DOHH2 (cell line): ENCODE measurements around the gene DND1.
"Not testable (repeated sequence)": the region's sequence is repeated elsewhere in the genome, so short reads cannot be mapped to it uniquely, and the experiment has no call there.

Experiments used
- H3F3A ChIP-seq: fragments of 200-600 bp; sonication (generic), shearing (Covaris generic); 2 replicates; pipeline ENCODE4 v1.6.0; 2016; ENCODE audit warnings: antibody characterized with exemption, mild to moderate bottlenecking; ENCODE audit not compliant: control insufficient read depth, insufficient read depth
- H3K27ac ChIP-seq: fragments of 200-600 bp; sonication (generic); 2 replicates; pipeline ENCODE4 v1.5.1; 2014; ENCODE audit warnings: low read depth, mild to moderate bottlenecking, low read length, moderate library complexity
- H3K27me3 ChIP-seq: fragments of 200-600 bp; sonication (generic); 2 replicates; pipeline ENCODE4 v1.6.1; 2014; ENCODE audit warnings: mild to moderate bottlenecking, low read length, mixed read lengths; ENCODE audit not compliant: control insufficient read depth
- H3K36me3 ChIP-seq: fragments of 200-600 bp; sonication (generic); 2 replicates; pipeline ENCODE4 v1.6.1; 2014; ENCODE audit warnings: mild to moderate bottlenecking, low read length, moderate library complexity, mixed read lengths; ENCODE audit not compliant: control insufficient read depth
- H3K4me1 ChIP-seq: fragments of 200-600 bp; sonication (generic); 2 replicates; pipeline ENCODE4 v1.6.1; 2014; ENCODE audit warnings: mild to moderate bottlenecking, low read length, mixed read lengths; ENCODE audit not compliant: control insufficient read depth
- H3K4me2 ChIP-seq: fragments of 200-600 bp; sonication (generic); 2 replicates; pipeline ENCODE4 v1.6.0; 2014; ENCODE audit warnings: mild to moderate bottlenecking, low read length, moderate library complexity
- H3K4me3 ChIP-seq: fragments of 200-600 bp; sonication (generic); 2 replicates; pipeline ENCODE4 v1.5.1; 2014; ENCODE audit warnings: mild to moderate bottlenecking, low read length, mixed read lengths
- H3K79me2 ChIP-seq: fragments of 200-600 bp; sonication (generic); 2 replicates; pipeline ENCODE4 v1.6.1; 2014; ENCODE audit warnings: mild to moderate bottlenecking, low read length, mixed read lengths; ENCODE audit not compliant: control insufficient read depth
- H3K9me2 ChIP-seq: fragments of 200-600 bp; sonication (generic); replicated peaks from 2 replicates; pipeline ENCODE4 v1.6.1; 2014; ENCODE audit warnings: mild to moderate bottlenecking, low read length, mixed read lengths; ENCODE audit not compliant: control insufficient read depth
- H3K9me3 ChIP-seq: fragments of 200-600 bp; sonication (generic); 2 replicates; pipeline ENCODE4 v1.6.1; 2014; ENCODE audit warnings: antibody characterized with exemption, low read length, mixed read lengths; ENCODE audit not compliant: control insufficient read depth, insufficient read depth
- H4K20me1 ChIP-seq: fragments of 200-600 bp; sonication (generic); 2 replicates; pipeline ENCODE4 v1.6.0; 2014; ENCODE audit warnings: low read depth, mild to moderate bottlenecking, antibody characterized with exemption, low read length, moderate library complexity; ENCODE audit not compliant: control insufficient read depth, insufficient read depth
- EZH2phosphoT487 ChIP-seq: fragments of 200-600 bp; sonication (generic); IDR thresholded peaks from 2 replicates; pipeline ENCODE4 v1.6.1; 2017; ENCODE audit warnings: borderline replicate concordance, mild to moderate bottlenecking, antibody characterized with exemption, low read length, moderate library complexity, mixed read lengths
- TF ChIP-seq, protein P1 (sequence below): fragments of 200-600 bp; sonication (generic); IDR thresholded peaks from one replicate; pipeline ENCODE4 v1.5.1; 2014; ENCODE audit warnings: antibody characterized with exemption, mild to moderate bottlenecking, low read depth, low read length; ENCODE audit not compliant: poor library complexity, severe bottlenecking

Gene DND1

GRCh38 chr5:140627972-140628371, 45.4 kb downstream of the DND1 start:
- H3K4me2 ChIP-seq = no peak overlapping the region
- no peaks in the 10 kb centered on the region for H3F3A ChIP-seq
- peaks cover 15% of the 10 kb centered on the region for H3K4me1 ChIP-seq
- H4K20me1 ChIP-seq = no peaks in the 10 kb centered on the region
- H3K79me2 ChIP-seq = no peaks in the 10 kb centered on the region
- H3K36me3 ChIP-seq = no peaks in the 10 kb centered on the region
- peaks cover 2% of the 10 kb centered on the region; the same call in 1 of the 2 replicates for H3K9me3 ChIP-seq
- no peak overlapping the region for H3K4me3 ChIP-seq
- H3K9me2 ChIP-seq = no peaks in the 10 kb centered on the region
- peaks cover 26% of the 10 kb centered on the region for H3K27me3 ChIP-seq
- no peak overlapping the region for H3K27ac ChIP-seq
- TF ChIP-seq, protein P1, sequence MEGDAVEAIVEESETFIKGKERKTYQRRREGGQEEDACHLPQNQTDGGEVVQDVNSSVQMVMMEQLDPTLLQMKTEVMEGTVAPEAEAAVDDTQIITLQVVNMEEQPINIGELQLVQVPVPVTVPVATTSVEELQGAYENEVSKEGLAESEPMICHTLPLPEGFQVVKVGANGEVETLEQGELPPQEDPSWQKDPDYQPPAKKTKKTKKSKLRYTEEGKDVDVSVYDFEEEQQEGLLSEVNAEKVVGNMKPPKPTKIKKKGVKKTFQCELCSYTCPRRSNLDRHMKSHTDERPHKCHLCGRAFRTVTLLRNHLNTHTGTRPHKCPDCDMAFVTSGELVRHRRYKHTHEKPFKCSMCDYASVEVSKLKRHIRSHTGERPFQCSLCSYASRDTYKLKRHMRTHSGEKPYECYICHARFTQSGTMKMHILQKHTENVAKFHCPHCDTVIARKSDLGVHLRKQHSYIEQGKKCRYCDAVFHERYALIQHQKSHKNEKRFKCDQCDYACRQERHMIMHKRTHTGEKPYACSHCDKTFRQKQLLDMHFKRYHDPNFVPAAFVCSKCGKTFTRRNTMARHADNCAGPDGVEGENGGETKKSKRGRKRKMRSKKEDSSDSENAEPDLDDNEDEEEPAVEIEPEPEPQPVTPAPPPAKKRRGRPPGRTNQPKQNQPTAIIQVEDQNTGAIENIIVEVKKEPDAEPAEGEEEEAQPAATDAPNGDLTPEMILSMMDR = no peak
- TF ChIP-seq EZH2phosphoT487 = no peak

- H3F3A ChIP-seq, H3K9me2 ChIP-seq, H4K20me1 ChIP-seq, H3K4me1 ChIP-seq, H3K27ac ChIP-seq, H3K79me2 ChIP-seq, H3K36me3 ChIP-seq, H3K9me3 ChIP-seq, H3K4me3 ChIP-seq, H3K4me2 ChIP-seq, H3K27me3 ChIP-seq: not testable (repeated sequence)
Measured at GRCh38 chr5:140624886-140625285, 48.5 kb downstream of the DND1 start.

DNA sequence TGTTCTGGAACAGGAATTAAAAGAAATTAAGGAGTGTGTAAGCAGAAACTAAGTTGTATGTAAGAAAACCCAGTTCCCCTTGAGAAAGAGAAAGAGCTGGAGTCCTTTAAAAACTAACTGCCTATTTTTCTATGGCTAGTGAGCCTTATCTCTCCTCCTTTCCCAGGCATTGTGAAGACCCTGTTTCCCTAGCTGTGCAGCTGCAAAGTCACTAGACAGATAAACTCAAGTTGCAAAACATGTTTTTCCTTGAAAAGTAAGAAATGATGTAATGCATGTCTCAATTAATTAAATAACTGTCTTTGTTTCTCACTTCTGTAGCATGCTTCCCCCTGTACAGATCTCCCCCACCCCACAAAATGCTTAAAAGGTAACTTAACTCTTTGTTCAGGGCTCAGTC, 50.3 kb downstream of the DND1 start:
- not testable (repeated sequence) for H3K9me3 ChIP-seq, H3K4me2 ChIP-seq, H3K9me2 ChIP-seq, H3K79me2 ChIP-seq, H3K36me3 ChIP-seq, H3K27ac ChIP-seq, H4K20me1 ChIP-seq, H3K4me3 ChIP-seq, H3F3A ChIP-seq, H3K4me1 ChIP-seq
- H3K27me3 ChIP-seq = peaks cover 11% of the 10 kb centered on the region; the same call in 1 of the 2 replicates

GRCh38 chr5:140622301-140622700, 51.1 kb downstream of the DND1 start:
- Histone ChIP-seq H3K36me3 (no peaks in the 10 kb centered on the region), H3K4me3 (no peak overlapping the region), H3K27ac (no peak overlapping the region), H3K9me3 (peaks cover 2% of the 10 kb centered on the region; the same call in 1 of the 2 replicates), H3K4me2 (no peak overlapping the region), H4K20me1 (no peaks in the 10 kb centered on the region), H3K27me3 (peaks cover 11% of the 10 kb centered on the region; the same call in 1 of the 2 replicates), H3F3A (no peaks in the 10 kb centered on the region), H3K9me2 (no peaks in the 10 kb centered on the region), H3K4me1 (no peaks in the 10 kb centered on the region), H3K79me2 (no peaks in the 10 kb centered on the region)
- TF ChIP-seq, protein P1 = no peak
- TF ChIP-seq EZH2phosphoT487 = no peak
